ACHN (cell line): ENCODE measurements around the gene POLN.

Experiments used
- DNase-seq: peaks from one replicate; pipeline ENCODE4 v3.0.0-alpha.2; 2015
- in situ Hi-C: cut with HindIII; loops from 2 replicates; pipeline ENCODE4 v1.10.0; 2017; ENCODE audit warnings: low sequenced_read_pairs, low pct_ligation_motif_present, low pct_unique_long_range_greater_than_20kb

Gene POLN

DNA sequence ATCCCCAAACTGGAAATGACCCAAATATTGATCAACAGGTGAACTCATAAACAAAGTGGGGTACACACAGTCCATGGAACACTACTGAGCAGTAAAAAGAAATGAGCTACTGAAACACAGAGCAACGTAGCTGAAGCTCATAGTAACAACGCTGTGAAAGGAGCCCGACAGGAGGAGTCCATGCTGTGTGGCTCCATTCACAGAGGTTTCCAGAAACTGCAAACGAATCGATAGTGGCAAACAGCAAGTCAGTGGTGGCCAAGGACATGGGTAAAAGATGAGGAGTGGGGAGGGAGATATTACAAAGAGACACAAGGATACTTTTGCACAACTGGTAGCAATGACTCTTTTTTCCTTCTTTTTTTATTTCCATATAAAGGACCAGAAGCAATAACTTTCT is 90.4 kb downstream of the POLN start:
- DNase-seq: no peak
- in situ Hi-C loops: no loop called here

DNA sequence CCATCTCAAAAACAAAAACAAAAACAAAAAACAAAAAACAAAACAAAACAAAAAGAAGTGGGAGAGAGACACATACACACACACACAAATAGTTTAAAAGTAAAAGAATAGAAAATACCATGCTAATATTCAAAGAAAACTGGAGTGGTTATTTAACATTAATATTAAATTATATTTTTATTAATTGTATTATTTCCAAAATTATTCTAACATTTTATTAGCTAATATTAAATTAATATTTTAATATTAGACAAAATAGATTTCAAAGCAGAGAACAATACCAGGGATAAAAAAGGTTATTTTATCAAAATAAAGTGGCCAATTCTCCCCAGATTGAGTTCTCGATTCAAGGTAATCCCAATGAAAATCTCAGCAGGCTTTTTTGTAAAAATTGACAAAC is 91.8 kb downstream of the POLN start:
- in situ Hi-C loops: no loop called here
- DNase-seq: no peak

DNA sequence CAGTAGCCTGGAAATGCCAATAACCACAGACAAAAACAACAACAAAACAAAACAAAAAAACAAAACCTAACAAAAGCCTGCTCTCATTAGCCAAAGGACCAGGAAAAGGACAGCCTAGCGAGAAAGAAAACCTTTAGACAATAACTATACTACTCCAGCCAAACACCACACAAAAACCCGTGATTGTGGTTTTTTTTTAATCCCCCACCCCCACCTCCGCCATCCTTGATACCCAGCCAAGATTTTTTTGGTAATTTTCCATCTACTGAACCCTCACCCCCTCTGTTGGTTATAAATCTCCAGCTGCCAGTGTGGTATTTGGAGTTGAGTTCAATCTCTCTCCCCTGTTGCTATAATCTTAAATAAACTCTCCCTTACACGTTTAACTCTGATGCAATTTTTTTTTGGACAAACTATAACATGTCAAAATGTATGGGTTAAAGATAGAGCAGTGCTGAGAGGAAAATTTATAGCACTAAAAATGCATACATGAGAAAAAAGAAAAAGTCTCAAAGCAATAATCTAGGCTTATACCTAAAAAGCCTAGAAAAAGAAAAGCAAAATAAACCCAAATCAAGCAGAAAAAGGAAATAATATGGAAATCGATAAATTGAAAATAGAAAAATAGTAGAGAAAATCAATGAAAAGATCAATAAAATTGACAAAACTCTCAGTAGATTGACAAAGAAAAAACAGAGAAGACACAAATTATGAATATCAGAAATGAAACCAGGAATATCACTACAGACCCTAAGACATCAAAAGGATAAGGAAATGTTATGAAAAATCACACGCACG is 99.1 kb downstream of the POLN start:
- no peak for DNase-seq
- in situ Hi-C loops: no loop called here

DNA sequence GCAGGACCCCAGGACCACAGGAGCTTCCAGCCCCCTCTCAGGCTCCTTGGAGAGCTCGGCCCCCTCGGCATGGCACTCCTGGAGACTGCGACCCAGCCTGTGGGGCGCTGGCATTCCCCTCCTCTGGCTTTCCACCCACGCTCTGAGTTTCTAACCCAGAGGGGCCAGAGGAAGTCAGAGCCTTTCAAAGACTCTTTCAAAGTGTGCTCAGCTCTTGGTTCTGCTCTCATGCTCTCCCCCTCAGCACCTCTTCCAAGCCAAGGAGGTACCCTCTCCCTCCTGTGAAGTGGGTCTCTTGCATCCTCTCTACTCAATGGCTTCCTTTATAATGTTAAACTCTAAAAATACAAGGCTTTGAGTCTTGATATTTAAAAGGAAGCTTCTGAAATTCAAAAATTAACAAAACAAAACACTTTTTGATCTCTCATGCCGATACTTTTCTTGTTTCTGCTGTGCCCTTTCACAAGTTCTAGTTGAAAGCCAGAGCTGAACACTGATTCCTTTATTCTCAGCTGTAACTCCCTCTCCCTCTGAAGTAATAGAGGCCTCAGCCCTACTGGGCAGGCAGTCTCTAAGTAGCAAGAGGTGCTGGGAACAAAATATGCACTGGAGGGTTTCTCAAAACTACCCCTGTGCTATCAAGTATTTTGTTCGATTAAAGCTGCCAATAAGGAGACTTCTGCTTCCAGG is 100.0 kb downstream of the POLN start:
- DNase-seq: no peak
- in situ Hi-C loops: no loop called here

DNA sequence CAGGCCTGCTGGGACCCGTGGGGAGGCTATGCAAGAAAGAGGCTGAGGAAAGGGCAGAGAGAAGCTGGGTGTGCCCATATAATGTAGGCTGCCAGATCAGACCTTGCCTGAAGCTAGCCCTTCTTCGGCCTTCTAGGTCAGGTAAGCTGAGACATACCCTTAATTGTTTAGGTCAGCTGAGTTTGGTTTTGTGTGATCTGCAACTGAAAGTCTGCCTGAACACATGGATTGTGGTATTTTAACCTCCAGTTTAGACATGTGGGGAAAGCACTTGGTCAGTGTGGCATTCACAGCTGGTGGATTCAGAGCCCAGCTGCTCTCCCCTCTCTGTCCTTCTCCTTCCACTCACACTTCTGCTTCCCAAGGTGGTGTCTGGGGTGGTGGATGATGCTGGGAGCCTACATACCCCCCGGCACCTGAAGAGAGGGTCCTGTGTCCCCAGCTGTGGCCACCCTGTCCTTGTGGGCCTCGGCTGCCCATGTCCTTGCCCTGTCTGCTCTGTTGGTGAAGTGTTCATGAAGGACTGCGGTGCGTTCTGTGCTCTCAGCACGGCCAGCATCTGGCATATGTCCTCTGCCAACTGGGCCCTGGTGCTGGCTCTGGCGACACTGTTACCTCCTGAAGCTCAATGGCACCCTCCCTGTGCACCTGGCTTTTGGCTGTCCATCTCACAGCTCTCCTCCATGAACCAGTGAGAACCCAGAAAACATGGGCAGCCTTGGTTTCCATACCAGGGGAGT is 100.7 kb downstream of the POLN start:
- in situ Hi-C loops: no loop called here
- DNase-seq: no peak

DNA sequence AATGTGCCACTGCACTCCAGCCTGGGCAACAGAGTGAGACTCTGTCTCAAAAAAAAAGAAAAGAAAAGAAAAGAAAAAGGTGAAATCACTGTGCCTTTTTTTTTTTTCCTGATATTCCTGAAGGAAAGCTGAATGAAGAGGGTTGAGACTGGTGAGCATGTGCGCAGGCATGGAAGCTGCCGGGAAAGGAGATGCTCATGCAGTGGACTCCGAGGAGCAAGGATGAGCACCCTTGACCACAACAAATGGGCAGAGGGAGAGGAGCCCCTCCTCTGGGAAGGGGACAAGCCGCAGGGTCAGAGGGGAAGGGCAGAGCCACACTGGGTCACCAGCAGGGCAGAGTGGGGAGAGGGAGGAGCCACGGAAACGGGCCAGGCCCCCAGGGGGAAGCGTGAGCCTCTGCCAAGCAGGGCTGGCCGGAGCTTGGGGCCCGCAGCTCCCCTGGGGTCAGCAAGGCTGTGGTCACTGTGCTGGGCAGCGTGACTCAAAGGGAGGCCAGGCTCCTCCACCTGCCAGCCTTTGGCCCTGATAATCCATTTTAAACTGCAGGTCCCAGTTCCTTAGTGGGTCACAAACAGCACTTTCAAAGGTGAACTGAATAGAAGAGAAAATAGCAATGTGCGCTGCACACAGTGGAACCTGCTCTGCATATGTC is 102.9 kb downstream of the POLN start:
- in situ Hi-C loops: no loop called here
- DNase-seq: no peak

DNA sequence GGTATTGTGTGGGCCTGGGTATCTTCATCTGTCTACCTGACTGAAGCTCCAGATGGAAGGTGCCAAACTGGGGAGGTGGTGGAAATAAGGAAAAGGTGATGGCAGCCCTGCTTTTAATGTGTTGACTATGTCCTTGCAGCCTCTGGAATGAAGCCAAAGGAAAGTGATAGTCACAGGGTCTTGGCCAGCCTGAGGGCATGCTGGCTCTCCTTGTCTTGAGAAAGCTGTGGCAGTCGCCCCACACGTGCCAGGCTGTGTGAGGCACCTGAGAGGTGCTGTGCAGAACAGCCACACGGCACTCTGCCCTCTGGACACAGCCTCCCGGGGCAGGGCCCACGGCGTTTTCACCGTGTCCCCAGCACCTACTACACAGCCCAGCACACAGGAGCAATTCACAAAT is 105.2 kb downstream of the POLN start:
- in situ Hi-C loops: no loop called here
- no peak for DNase-seq

DNA sequence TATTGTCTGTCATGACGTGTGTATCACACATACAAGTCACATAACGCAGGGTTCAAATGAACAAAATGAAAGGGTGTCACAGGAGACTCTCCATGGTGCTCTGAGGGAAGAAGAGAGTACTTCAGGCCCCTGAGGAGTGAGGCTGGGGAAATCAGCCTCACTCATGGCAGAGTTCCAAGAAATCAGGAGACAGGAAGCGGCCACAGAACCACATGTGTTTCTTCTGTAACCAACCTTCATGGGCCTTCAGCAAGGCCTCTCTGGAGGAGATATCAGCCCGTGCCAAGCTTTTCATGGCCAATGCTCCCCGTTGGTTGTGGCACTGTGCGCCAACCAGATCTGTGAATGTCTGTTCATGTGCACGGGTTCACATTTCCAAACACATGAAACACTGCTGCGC is 106.8 kb downstream of the POLN start:
- DNase-seq: no peak
- in situ Hi-C loops: no loop called here

DNA sequence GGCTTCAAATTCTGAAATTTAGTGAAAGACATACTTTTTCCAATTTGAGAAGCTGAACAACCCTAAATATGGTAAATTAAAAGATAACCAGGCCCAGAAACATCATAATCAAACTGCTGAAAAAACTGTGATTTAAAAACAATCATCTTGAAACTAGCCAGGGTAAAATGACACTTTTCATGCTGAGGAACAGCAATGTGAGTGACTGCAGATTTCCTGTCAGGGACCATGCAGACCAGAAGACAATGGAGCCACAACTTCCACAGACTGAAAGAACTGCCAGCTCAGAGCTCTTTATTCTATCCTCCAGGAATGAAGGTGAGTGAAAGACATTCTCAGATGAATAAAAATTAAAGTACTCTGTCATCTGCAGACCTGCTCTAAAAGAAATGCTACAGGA is 109.5 kb downstream of the POLN start:
- in situ Hi-C loops: no loop called here
- DNase-seq: peak; percentile 2

DNA sequence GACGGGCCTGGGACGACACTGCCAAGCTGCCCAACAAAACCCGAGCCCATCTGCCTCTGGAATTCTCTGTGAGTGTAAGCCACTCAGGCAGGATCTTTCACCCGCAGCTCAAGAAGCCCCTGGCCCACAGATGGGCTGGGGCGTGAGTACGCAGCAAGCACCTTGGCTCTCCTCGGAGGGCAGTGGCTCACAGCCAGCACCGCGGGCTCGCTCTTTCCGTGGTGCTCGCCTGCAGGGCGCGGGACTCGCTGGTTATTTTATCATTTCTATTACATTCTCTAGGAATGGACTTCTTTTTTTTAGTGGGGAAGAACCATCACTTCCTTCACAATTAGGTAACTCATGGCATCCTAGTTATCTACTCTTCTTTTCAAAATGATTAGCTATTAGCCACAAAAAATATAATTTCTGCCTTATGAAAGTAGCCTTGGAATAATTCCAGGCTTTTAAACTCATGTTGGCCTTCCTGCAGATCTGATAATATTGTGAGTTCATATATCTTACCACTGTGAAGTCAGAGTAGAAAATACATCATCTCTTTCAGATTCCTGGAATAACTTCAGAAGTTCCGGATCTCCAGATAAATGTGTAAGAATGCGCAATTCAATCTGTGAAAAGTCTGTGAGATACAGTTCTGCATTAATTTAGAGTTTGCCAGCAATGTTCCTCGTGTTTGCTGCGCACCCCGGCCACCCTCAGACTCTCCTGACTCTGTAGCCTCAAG is 114.2 kb downstream of the POLN start:
- DNase-seq: no peak
- in situ Hi-C loops: no loop called here

DNA sequence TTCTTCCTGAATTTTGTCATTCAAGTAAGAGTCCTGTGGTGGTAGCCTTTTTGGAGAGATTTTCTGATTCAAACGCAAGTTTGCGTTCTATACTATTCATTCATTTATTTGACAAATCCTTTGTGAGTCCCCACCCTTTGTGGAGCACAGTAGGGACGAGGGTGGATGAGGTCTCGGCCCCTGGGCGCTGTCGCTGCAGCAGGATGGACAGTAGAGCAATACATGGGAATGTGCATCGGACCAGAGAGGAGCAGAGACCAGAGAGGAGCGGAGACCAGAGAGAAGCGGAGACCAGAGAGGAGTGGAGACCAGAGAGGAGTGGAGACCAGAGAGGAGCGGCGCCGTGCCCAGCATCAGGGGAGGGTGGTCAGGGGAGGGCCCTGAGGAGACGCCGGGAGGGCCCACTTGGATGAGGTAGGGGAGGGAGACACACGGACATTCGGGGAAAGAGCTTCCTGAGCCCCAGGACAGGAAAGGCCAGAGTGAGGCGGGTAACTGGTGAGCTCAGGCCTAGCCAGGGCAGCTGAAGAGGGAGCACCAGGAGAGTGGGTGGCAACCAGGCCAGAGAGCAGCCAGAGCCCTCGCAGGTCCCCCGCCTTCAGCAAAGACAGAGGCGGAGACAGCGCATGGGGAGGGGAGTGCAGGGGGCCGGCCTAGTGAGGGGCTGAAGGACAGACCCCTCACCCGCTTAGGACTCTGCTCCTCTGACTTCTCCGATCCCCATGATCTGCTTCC is 115.4 kb downstream of the POLN start:
- in situ Hi-C loops: no loop called here
- DNase-seq: no peak

DNA sequence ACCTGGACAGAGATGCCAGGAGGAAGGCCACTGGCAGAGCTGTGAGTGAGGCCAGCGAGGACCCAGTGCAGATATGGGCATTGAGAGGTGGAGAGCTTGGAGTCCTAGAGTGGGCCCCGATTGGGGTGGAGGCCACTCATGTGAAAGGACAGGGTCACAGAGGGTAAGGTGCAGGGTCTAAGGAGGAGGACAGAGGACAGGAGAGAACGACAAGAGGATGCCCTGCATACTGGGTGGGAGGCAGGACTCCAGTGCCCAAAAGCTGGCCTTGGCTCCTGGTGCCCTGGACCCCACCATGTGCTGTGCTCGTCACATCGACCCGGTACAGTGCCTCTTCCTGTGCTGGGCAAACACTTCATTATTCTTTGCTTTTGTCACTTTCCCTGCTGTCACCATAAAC is 116.1 kb downstream of the POLN start:
- DNase-seq: no peak
- in situ Hi-C loops: no loop called here

DNA sequence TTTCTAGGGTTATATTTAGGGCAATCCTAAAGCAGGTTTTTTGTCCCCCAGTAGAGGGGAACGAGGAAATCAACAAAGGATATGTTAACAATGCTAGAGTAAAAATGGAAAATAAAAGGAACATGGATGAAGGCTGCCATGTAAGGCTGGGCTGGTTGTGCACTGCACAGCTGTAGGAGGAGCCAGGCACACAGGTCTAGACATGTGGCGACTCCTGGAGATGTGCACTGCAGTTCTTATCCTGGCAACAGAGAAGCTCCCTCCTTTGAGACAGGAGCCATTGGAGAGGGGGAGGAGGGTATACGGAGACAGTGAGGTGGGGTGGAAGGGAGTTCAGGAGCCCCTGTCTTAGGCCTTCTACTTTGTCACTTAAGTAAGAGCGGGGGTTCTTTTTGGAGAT is 116.9 kb downstream of the POLN start:
- in situ Hi-C loops: no loop called here
- DNase-seq: no peak

DNA sequence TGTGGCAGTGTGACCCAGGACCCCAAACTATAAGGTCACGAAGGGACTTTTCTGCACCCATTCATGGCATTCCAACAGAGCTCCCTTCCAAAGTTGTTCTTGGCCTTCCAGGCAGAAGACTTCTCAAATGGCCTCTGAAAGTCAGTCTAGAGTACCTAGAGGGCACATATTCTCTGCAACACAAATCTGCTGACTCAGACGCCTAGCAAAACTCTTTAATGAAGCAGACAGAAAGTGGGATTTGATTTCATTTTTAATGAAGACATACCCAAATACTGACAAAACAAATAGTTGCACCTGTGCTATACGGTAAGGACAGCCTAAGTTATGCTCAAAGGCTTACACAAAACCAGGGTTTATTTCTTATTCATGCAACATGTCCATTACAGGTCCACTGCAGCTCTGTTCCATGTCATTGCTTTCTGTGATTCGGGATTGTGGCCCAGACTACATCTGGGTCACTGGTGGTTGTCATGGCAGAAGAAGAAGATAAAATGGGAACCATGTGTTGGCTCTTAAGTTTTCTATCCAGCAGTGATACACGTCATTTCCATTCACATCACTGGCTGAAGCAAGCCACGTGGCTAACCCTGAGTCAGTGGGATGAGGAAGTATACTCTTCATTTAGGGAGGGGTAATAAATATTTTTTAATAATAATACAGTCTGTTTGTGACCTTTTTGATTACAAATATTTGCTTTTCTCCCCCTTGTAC is 125.1 kb downstream of the POLN start:
- in situ Hi-C loops: no loop called here
- no peak for DNase-seq

DNA sequence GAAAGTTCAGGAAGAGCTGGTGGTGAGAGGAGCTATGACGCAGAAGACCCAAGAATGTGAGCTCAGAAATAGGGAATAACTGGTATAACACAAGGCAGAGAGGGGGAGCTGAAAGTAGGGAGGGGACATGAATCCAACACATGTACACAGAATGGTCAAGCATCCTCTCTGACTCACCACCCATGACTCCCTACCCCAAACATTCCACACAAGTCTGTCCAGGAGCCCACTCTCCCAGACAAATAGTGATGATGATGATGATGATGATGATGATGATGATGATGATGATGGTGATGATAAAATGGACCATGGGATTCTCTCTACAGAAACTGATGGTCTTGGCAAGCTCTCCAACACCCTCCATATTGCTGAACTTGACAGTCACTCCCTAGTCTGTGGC is 136.4 kb downstream of the POLN start:
- in situ Hi-C loops: no loop called here
- no peak for DNase-seq

DNA sequence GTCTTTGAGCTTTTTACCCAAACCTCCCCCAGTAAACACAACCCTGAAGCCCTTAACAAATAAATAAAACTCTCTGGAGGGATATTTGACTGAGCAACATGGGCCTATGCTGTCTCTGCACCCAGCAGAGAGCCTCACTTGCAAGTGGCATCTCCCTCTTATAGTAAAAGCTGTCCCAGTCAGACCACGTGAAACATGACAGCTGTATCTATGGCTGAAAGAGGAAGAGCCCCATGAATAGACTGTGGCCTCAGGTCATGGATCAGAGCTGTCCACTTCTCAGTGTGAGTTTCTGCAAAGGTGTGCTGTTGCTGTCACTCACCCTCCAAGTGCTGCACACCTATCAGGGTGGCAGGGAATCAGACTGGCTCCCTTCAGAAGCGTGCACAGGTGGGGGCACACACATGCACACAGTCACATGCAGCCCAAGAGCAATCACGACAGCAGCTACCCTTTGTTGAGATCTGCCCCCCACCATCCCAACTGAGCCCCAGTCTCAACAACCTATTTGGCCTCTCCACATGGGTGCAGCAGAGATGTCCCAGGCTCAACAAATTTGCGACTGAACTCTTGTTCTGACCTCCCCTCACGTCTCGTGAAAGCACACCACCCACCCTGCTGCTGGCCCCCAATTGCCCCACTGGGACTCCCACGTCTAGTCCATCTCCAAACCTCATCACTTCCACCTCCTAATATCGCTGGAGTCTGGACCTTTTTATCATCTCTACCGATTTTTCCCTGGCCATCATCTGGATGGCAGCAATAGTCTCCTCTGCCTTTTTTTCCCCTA is 137.2 kb downstream of the POLN start:
- in situ Hi-C loops: no loop called here
- DNase-seq: no peak
